GM12873 (cell line): ENCODE results near the gene ANKHD1.

Experiments used
- TF ChIP-seq, protein P1 (sequence below): IDR thresholded peaks from 2 replicates; pipeline ENCODE4 v1.5.1; 2012; ENCODE audit warnings: low read depth, mild to moderate bottlenecking, moderate library complexity, low read length, control low read depth; ENCODE audit not compliant: insufficient read depth; ENCODE audit errors: missing control alignments

ANKHD1 gene

DNA sequence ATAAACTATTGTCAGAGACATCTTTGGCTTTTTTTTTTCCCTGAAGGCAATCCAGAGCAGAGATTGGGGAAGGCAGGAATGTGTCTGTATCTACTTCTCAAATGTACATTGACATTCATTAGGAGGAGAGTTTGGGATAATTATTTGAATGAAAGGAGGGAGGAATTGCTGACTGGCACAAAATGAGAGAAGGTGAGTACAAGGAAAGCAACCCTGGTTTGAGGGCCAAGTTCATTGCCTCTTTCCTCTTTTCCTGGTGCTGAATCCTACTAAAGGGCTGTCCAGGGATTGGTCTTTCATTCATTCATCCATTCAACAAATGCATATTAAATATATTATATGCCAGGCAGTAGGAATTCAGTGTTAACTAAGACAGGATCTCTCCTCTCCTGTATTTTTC, 18.8 kb upstream of the ANKHD1 start:
- TF ChIP-seq, protein P1, sequence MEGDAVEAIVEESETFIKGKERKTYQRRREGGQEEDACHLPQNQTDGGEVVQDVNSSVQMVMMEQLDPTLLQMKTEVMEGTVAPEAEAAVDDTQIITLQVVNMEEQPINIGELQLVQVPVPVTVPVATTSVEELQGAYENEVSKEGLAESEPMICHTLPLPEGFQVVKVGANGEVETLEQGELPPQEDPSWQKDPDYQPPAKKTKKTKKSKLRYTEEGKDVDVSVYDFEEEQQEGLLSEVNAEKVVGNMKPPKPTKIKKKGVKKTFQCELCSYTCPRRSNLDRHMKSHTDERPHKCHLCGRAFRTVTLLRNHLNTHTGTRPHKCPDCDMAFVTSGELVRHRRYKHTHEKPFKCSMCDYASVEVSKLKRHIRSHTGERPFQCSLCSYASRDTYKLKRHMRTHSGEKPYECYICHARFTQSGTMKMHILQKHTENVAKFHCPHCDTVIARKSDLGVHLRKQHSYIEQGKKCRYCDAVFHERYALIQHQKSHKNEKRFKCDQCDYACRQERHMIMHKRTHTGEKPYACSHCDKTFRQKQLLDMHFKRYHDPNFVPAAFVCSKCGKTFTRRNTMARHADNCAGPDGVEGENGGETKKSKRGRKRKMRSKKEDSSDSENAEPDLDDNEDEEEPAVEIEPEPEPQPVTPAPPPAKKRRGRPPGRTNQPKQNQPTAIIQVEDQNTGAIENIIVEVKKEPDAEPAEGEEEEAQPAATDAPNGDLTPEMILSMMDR, result no peak

- TF ChIP-seq, protein P1, result no peak
These were observed 18.3 kb upstream of the ANKHD1 start for GRCh38 chr5:140383300-140383699.

DNA sequence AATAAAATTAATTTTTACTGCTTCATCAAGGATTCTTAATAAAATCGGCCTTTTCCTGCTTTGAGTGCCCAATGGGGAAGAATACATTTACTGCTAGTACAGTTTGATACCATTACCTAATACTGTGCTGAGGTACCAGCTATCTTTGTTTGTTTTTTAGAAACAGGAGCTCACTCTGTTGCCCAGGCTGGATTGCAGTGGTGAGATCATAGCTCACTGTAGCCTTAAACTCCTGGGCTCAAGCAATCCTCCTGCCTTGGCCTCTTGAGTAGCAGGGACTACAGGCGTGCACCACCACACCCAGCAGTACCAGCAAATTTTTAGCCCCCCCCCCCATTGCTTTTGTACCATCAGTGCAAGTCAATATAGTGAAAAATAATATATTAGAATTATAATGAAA, 13.6 kb upstream of the ANKHD1 start:
- TF ChIP-seq, protein P1, result no peak

DNA sequence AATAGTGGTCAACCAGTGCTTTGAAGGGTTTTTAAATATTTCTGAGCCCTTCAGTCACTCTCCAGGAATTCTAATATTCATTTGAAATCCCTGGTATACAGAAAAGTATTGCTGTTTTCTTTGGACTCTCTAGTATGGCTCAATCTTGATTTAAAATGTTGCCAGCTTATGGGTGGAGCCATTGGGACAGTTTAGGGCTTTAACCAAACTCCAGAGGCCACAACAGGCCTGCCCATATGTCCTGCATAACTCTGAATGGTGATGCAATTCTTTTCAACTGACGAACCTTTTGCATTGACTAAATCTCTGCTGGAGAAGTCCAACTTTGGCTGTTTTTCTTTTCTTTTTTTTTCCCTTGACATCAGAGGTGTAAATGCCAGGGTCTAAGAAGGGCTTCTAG, 10.3 kb upstream of the ANKHD1 start:
- TF ChIP-seq, protein P1, result no peak

GRCh38 chr5:140391732-140392131, 9.9 kb upstream of the ANKHD1 start:
- TF ChIP-seq, protein P1, result no peak

- TF ChIP-seq, protein P1, result no peak
These were observed 7.9 kb upstream of the ANKHD1 start for GRCh38 chr5:140393738-140394137.

DNA sequence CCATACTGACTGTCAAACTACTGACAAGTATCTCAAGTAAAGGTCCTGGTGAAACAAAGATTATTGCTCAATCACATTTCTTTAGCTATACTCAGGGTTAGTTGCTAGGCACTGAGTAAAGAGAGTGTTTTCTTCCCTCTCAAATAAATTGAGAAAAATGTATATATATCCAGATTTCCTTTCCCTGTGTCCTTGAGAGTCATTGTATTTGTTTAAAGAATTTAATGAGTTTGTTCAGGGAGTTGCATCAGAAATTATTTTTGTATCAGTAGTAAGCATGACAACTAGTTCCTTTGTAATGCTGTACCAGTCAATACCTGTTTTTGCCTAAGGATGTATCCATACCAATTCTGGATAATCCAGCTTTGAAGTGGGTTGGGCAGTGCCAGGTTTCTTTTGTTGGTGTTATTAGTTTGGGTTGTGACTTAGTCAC, 3.2 kb upstream of the ANKHD1 start:
- TF ChIP-seq, protein P1, result no peak
